OCI-LY7 (cell line): Measurements from ENCODE around the gene PDCD1. TPM values are rescaled to one million over a fixed set of nuclear protein-coding genes. Genes with fewer than 3 reads are reported as not detected.
"Not testable (repeated sequence)": the region's sequence is repeated elsewhere in the genome, so short reads cannot be mapped to it uniquely, and the experiment has no call there.

Experiments used
- BruUV-seq: library from RNA; stranded (reverse); fragments of 400-500 nt; replicated peaks from 2 replicates; lab custom pipeline; 2021; lab: Mats Ljungman, UMichigan
- CTCF ChIA-PET: fragments of 300-600 bp; sonication (Branson Sonifier 250); formaldehyde crosslinking; loops from one replicate; lab custom pipeline; 2022; ENCODE audit warnings: antibody characterized with exemption; ENCODE audit not compliant: unreplicated experiment; lab: Charles Lee
- POLR2A ChIA-PET: fragments of 300-600 bp; sonication (Branson Sonifier 250); formaldehyde crosslinking; loops from one replicate; lab custom pipeline; 2022; ENCODE audit warnings: antibody characterized with exemption; lab: Charles Lee
- DNase-seq: peaks from one replicate; pipeline ENCODE4 v3.0.0-alpha.2; 2015; ENCODE audit warnings: low spot score
- H2AFZ ChIP-seq: fragments of 200-600 bp; sonication (generic), shearing (Covaris generic); 2 replicates; pipeline ENCODE4 v1.6.1; 2014; ENCODE audit warnings: mild to moderate bottlenecking, antibody characterized with exemption, low read length, moderate library complexity
- H3K27ac ChIP-seq: fragments of 200-600 bp; sonication (generic); 2 replicates; pipeline ENCODE4 v1.5.1; 2014; ENCODE audit warnings: mixed run types, low read depth, mild to moderate bottlenecking, moderate library complexity, low read length, inconsistent platforms; ENCODE audit not compliant: poor library complexity, severe bottlenecking
- H3K36me3 ChIP-seq: fragments of 200-600 bp; sonication (generic); 2 replicates; pipeline ENCODE4 v1.6.1; 2014; ENCODE audit warnings: mild to moderate bottlenecking, antibody characterized with exemption, low read length, moderate library complexity, mixed read lengths; ENCODE audit not compliant: insufficient read depth
- H3K4me1 ChIP-seq: fragments of 200-600 bp; sonication (generic); 2 replicates; pipeline ENCODE4 v1.5.1; 2014; ENCODE audit warnings: mild to moderate bottlenecking, low read length; ENCODE audit not compliant: insufficient read depth, poor library complexity, severe bottlenecking
- H3K4me2 ChIP-seq: fragments of 200-600 bp; sonication (generic); 2 replicates; pipeline ENCODE4 v1.6.1; 2014; ENCODE audit warnings: mild to moderate bottlenecking, low read length
- H3K4me3 ChIP-seq: fragments of 200-600 bp; sonication (generic); 2 replicates; pipeline ENCODE4 v1.5.1; 2014; ENCODE audit warnings: mild to moderate bottlenecking, low read depth, low read length; ENCODE audit not compliant: poor library complexity, severe bottlenecking
- H3K79me2 ChIP-seq: fragments of 200-600 bp; sonication (generic); 2 replicates; pipeline ENCODE4 v1.6.1; 2016; ENCODE audit warnings: low read depth, mild to moderate bottlenecking, low read length, moderate library complexity, mixed read lengths; ENCODE audit not compliant: insufficient read depth
- H3K9me2 ChIP-seq: fragments of 200-600 bp; sonication (generic); 2 replicates; pipeline ENCODE4 v1.6.1; 2016; ENCODE audit warnings: mild to moderate bottlenecking, low read length, mixed read lengths; ENCODE audit not compliant: insufficient read depth
- H3K9me3 ChIP-seq: fragments of 200-600 bp; sonication (generic); 2 replicates; pipeline ENCODE4 v1.6.1; 2014; ENCODE audit warnings: mild to moderate bottlenecking, mixed run types, low read length, mixed read lengths
- H4K20me1 ChIP-seq: fragments of 200-600 bp; sonication (generic); 2 replicates; pipeline ENCODE4 v1.6.1; 2014; ENCODE audit warnings: mild to moderate bottlenecking, antibody characterized with exemption, low read length, moderate library complexity, mixed read lengths; ENCODE audit not compliant: insufficient read depth
- EZH2phosphoT487 ChIP-seq: fragments of 200-600 bp; sonication (generic); IDR thresholded peaks from 2 replicates; pipeline ENCODE4 v1.6.1; 2018; ENCODE audit warnings: low read depth, borderline replicate concordance, mild to moderate bottlenecking, mixed run types, antibody characterized with exemption, low read length, moderate library complexity, mixed read lengths
- intact Hi-C: fragments of 100-400 bp; cut with micrococcal nuclease; formaldehyde crosslinking; loops from one replicate; pipeline ENCODE4 v1.10.0; 2022; ENCODE audit not compliant: unreplicated experiment
- total RNA-seq, 2 experiments: library from RNA; depleted of rRNA in 1 of 2; stranded (reverse); fragments of >200 nt in 1 of 2; shearing (Covaris generic) in 1 of 2; gene quantifications; 2 replicates each; pipeline ENCODE4 v1.2.3, GENCODE V29; 2014 to 2022
- TF ChIP-seq, protein P1 (sequence below): fragments of 200-600 bp; sonication (generic); conservative IDR thresholded peaks from 2 replicates; pipeline ENCODE4 v1.5.1; 2014; ENCODE audit warnings: mild to moderate bottlenecking, antibody characterized with exemption, low read length, moderate library complexity, mixed read lengths

The PDCD1 gene
- total RNA-seq, 2 experiments from 2014 or later, result not detected

DNA sequence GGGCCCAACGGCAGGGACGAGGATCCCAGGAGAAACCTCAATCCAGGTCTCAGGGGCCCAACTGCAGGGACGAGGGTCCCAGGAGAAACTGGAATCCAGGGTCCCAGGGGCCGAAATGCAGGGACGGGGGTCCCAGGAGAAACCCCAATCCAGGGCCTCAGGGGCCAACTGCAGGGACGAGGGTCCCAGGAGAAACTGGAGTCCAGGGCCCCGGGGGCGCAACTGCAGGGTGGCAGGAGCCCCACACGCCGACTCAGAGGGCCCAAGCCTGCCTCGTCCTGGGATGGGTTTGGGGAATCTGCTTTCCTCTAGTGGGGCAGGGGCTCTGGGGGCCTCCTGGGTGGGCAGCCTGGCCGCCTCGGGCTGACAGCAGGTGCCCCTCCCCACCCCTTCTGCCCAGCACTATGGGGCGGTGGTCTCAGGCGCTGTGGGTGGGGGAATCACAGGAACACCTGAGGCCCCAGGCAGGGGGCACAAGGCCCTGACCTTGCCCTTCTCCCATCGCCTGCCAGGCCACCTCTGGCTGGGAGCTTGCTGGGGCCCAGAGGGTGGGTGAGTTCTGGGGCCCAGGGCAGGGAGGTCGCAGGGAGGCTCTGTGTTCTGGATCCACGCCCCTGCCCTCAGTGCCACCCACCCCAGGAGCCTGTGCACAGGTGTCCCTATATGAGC is 18.0 kb upstream of the PDCD1 start:
- H3K36me3 ChIP-seq, result no peaks in the 10 kb centered on the region
- no peak overlapping the region for H3K4me2 ChIP-seq
- no peak for TF ChIP-seq EZH2phosphoT487
- TF ChIP-seq, protein P1, sequence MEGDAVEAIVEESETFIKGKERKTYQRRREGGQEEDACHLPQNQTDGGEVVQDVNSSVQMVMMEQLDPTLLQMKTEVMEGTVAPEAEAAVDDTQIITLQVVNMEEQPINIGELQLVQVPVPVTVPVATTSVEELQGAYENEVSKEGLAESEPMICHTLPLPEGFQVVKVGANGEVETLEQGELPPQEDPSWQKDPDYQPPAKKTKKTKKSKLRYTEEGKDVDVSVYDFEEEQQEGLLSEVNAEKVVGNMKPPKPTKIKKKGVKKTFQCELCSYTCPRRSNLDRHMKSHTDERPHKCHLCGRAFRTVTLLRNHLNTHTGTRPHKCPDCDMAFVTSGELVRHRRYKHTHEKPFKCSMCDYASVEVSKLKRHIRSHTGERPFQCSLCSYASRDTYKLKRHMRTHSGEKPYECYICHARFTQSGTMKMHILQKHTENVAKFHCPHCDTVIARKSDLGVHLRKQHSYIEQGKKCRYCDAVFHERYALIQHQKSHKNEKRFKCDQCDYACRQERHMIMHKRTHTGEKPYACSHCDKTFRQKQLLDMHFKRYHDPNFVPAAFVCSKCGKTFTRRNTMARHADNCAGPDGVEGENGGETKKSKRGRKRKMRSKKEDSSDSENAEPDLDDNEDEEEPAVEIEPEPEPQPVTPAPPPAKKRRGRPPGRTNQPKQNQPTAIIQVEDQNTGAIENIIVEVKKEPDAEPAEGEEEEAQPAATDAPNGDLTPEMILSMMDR, result no peak
- H3K9me3 ChIP-seq, result no peaks in the 10 kb centered on the region
- intact Hi-C loops, result no loop called here
- CTCF ChIA-PET, result no interaction called here
- H4K20me1 ChIP-seq, result no peaks in the 10 kb centered on the region
- H3K4me3 ChIP-seq, result no peak overlapping the region
- POLR2A ChIA-PET, result no interaction called here
- no peaks in the 10 kb centered on the region for H3K9me2 ChIP-seq
- no peaks in the 10 kb centered on the region for H3K79me2 ChIP-seq
- H3K27ac ChIP-seq, result no peak overlapping the region
- no peak for DNase-seq
- no peak overlapping the region for H2AFZ ChIP-seq
- no TSS peak for BruUV-seq
- peaks cover 11% of the 10 kb centered on the region for H3K4me1 ChIP-seq

DNA sequence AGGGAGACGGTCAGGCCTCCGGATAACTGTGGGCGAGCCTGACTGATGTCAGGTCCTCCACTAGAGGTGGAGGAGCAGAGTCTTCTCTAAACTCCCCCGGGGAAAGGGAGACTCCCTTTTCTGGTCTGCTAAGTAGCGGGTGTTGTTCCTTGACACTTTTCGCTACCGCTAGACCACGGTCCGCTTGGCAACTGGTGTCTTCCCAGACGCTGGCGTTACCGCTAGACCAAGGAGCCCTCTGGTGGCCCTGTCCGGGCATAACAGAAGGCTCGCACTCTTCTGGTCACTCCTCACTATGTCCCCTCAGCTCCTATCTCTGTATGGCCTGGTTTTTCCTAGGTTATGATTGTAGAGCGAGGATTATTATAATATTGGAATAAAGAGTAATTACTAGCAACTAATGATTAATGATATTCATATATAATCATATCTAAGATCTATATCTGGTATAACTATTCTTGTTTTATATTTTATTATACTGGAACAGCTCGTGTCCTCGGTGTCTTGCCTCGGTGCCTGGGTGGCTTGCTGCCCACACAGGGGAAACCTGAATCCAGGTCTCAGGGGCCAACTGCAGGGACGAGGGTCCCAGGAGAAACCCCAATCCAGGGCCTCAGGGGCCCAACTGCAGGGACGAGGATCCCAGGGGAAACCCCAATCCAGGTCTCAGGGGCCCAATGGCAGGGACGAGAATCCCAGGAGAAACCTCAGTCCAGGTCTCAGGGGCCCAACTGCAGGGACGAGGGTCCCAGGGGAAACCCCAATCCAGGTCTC is 17.2 kb upstream of the PDCD1 start:
- H3K4me2 ChIP-seq, H3K27ac ChIP-seq, H2AFZ ChIP-seq, H3K36me3 ChIP-seq, H3K9me3 ChIP-seq, H3K79me2 ChIP-seq, BruUV-seq, H3K4me3 ChIP-seq, H3K9me2 ChIP-seq, POLR2A ChIA-PET, H3K4me1 ChIP-seq, H4K20me1 ChIP-seq, intact Hi-C loops: not testable (repeated sequence)
- DNase-seq, result peak; percentile 36
- TF ChIP-seq, protein P1, result peak; percentile 53
- CTCF ChIA-PET, result interaction anchor here (0.6 kb wide), 1 partner anchor 151 kb away, joined by 3 read pairs; no protein-coding TSS in a partner anchor
